DMS53 treated with DMSO at 0.1 percent for 48 hours (cell line): ENCODE results near the gene GPR17.

Experiments used
- DNase-seq: peaks from one replicate; lab custom pipeline; 2025; ENCODE audit not compliant: unreplicated experiment; lab: John Stamatoyannopoulos, UW

The GPR17 gene

GRCh38 chr2:127641846-127642507 is 4.0 kb upstream of the GPR17 start:
- DNase-seq: no peak

- DNase-seq: no peak
Observed at GRCh38 chr2:127642706-127643438, 3.1 kb upstream of the GPR17 start.

GRCh38 chr2:127643439-127644065 is 2.4 kb upstream of the GPR17 start:
- DNase-seq: no peak

- no peak for DNase-seq
Observed at GRCh38 chr2:127644066-127645025, 1.6 kb upstream of the GPR17 start.

GRCh38 chr2:127645026-127645394 is 943 bp upstream of the GPR17 start:
- DNase-seq: no peak

- no peak for DNase-seq
Observed at GRCh38 chr2:127646487-127647241, 711 bp downstream of the GPR17 start.

GRCh38 chr2:127647242-127648190 is 1.6 kb downstream of the GPR17 start:
- no peak for DNase-seq

GRCh38 chr2:127648321-127648720 is 2.4 kb downstream of the GPR17 start:
- DNase-seq: no peak

- DNase-seq: no peak
Observed at GRCh38 chr2:127649100-127649611, 3.2 kb downstream of the GPR17 start.

- DNase-seq: peak; percentile 80
Observed at GRCh38 chr2:127649684-127650040, 3.7 kb downstream of the GPR17 start.

GRCh38 chr2:127650041-127650784 is 4.3 kb downstream of the GPR17 start:
- no peak for DNase-seq

- DNase-seq: no peak
Observed at GRCh38 chr2:127650785-127651380, 4.9 kb downstream of the GPR17 start.

GRCh38 chr2:127651381-127651809 is 5.4 kb downstream of the GPR17 start:
- no peak for DNase-seq

GRCh38 chr2:127651971-127652550 is 6.1 kb downstream of the GPR17 start:
- no peak for DNase-seq

GRCh38 chr2:127652786-127653357 is 6.9 kb downstream of the GPR17 start:
- DNase-seq: no peak

- DNase-seq: no peak
Observed at GRCh38 chr2:127653421-127654083, 7.6 kb downstream of the GPR17 start.
